GM13977 (cell line): ENCODE results near the gene MYO1H.
"Not testable (repeated sequence)": the region's sequence is repeated elsewhere in the genome, so short reads cannot be mapped to it uniquely, and the experiment has no call there.

Experiments
- DNase-seq: peaks from one replicate; pipeline ENCODE4 v3.0.0; 2012; ENCODE audit warnings: low spot score
- CTCF ChIP-seq: IDR thresholded peaks from 2 replicates; pipeline ENCODE4 v1.5.1; 2012; ENCODE audit warnings: mild to moderate bottlenecking, control low read depth; ENCODE audit not compliant: insufficient read depth; ENCODE audit errors: extremely low read depth, missing control alignments
- in situ Hi-C: fragments of 300-500 bp; cut with MboI; formaldehyde crosslinking; loops from one replicate; pipeline ENCODE4 v1.12.0; 2022; ENCODE audit warnings: low sequenced_read_pairs, low pct_unique_long_range_greater_than_20kb, mixed read lengths, inconsistent platforms; ENCODE audit not compliant: unreplicated experiment

Gene MYO1H

GRCh38 chr12:109433618-109434017, 85.9 kb downstream of the MYO1H start:
- in situ Hi-C loops, result loop anchor here (10.0 kb wide), 1 partner anchor 341 kb away; no protein-coding TSS in a partner anchor
- TF ChIP-seq CTCF, result no peak
- no peak for DNase-seq

GRCh38 chr12:109434582-109434981, 86.9 kb downstream of the MYO1H start:
- in situ Hi-C loops, result loop anchor here (10.0 kb wide), 1 partner anchor 340 kb away; no protein-coding TSS in a partner anchor
- no peak for DNase-seq
- no peak for TF ChIP-seq CTCF

- TF ChIP-seq CTCF, result no peak
- in situ Hi-C loops, result loop anchor here (10.0 kb wide), 1 partner anchor 339 kb away; no protein-coding TSS in a partner anchor
- no peak for DNase-seq
Observed at GRCh38 chr12:109435428-109436187, 87.9 kb downstream of the MYO1H start.

- no peak for DNase-seq
- no peak for TF ChIP-seq CTCF
- in situ Hi-C loops, result loop anchor here (10.0 kb wide), 1 partner anchor 339 kb away; no protein-coding TSS in a partner anchor
Observed at GRCh38 chr12:109436188-109436560, 88.5 kb downstream of the MYO1H start.

GRCh38 chr12:109439181-109439580, 91.5 kb downstream of the MYO1H start:
- in situ Hi-C loops, result loop anchor here (10.0 kb wide), 1 partner anchor 336 kb away; no protein-coding TSS in a partner anchor
- no peak for DNase-seq
- TF ChIP-seq CTCF, result no peak

GRCh38 chr12:109439951-109440350, 92.3 kb downstream of the MYO1H start:
- in situ Hi-C loops, result loop anchor here (10.0 kb wide), 1 partner anchor 335 kb away; no protein-coding TSS in a partner anchor

GRCh38 chr12:109440851-109441490, 93.3 kb downstream of the MYO1H start:
- DNase-seq, result no peak
- in situ Hi-C loops, result no loop called here
- TF ChIP-seq CTCF, result no peak

More at GRCh38 chr12:109439951-109440350, 92.3 kb downstream of the MYO1H start:
- DNase-seq, result not testable (repeated sequence)
